ENCODE measurements around the gene EVC2. TPM values are rescaled to one million over a fixed set of nuclear protein-coding genes. Genes with fewer than 3 reads are reported as not detected.
"Not testable (repeated sequence)": the region's sequence is repeated elsewhere in the genome, so short reads cannot be mapped to it uniquely, and the experiment has no call there.

The EVC2 gene
- total RNA-seq, 1 donor from 2014 or later: 0.75 TPM

- DNase-seq (ENCODE audit: low spot score) (no peak), ATAC-seq (no peak)
These were observed 75.8 kb downstream of the EVC2 start for GRCh38 chr4:5632571-5632970.

GRCh38 chr4:5632066-5632440 is 76.3 kb downstream of the EVC2 start:
- DNase-seq (ENCODE audit: low spot score) (no peak), ATAC-seq (no peak)

GRCh38 chr4:5631352-5632065 is 76.8 kb downstream of the EVC2 start:
- ATAC-seq: no peak
- no peak for DNase-seq (ENCODE audit: low spot score)

GRCh38 chr4:5630762-5631161 is 77.6 kb downstream of the EVC2 start:
- DNase-seq (ENCODE audit: low spot score) (no peak), ATAC-seq (no peak)

- no peak for DNase-seq (ENCODE audit: low spot score)
- ATAC-seq: no peak
These were observed 78.8 kb downstream of the EVC2 start for GRCh38 chr4:5629542-5629941.

GRCh38 chr4:5626913-5627312 is 81.4 kb downstream of the EVC2 start:
- no peak for DNase-seq (ENCODE audit: low spot score)
- no peak for ATAC-seq

- ATAC-seq (no peak), DNase-seq (ENCODE audit: low spot score) (no peak)
These were observed 85.8 kb downstream of the EVC2 start for GRCh38 chr4:5622596-5622995.

- ATAC-seq: no peak
These were observed 88.3 kb downstream of the EVC2 start for GRCh38 chr4:5619913-5620625.

GRCh38 chr4:5618051-5618960 is 90.1 kb downstream of the EVC2 start:
- DNase-seq (ENCODE audit: low spot score): no peak
- no peak for ATAC-seq

More at GRCh38 chr4:5619913-5620625, 88.3 kb downstream of the EVC2 start:
- DNase-seq (ENCODE audit: low spot score): no peak

- ATAC-seq (no peak), DNase-seq (ENCODE audit: low spot score) (no peak)
These were observed 91.9 kb downstream of the EVC2 start for GRCh38 chr4:5616331-5616950.

- ATAC-seq (no peak), DNase-seq (ENCODE audit: low spot score) (no peak)
These were observed 92.8 kb downstream of the EVC2 start for GRCh38 chr4:5615496-5616075.

- DNase-seq (ENCODE audit: low spot score): no peak
- no peak for ATAC-seq
These were observed 96.6 kb downstream of the EVC2 start for GRCh38 chr4:5611750-5612149.

GRCh38 chr4:5609306-5610007 is 98.9 kb downstream of the EVC2 start:
- ATAC-seq (no peak), DNase-seq (ENCODE audit: low spot score) (no peak)

GRCh38 chr4:5593828-5594227 is 114.5 kb downstream of the EVC2 start:
- ATAC-seq; DNase-seq (ENCODE audit: low spot score): not testable (repeated sequence)

GRCh38 chr4:5592272-5592671 is 116.1 kb downstream of the EVC2 start:
- no peak for DNase-seq (ENCODE audit: low spot score)

GRCh38 chr4:5589495-5589894 is 118.9 kb downstream of the EVC2 start:
- no peak for ATAC-seq
- no peak for DNase-seq (ENCODE audit: low spot score)

More at GRCh38 chr4:5592272-5592671, 116.1 kb downstream of the EVC2 start:
- no peak for ATAC-seq

- no peak for DNase-seq (ENCODE audit: low spot score)
- ATAC-seq: no peak
These were observed 120.3 kb downstream of the EVC2 start for GRCh38 chr4:5588046-5588445.

GRCh38 chr4:5575941-5576340 is 132.4 kb downstream of the EVC2 start:
- ATAC-seq (no peak), DNase-seq (ENCODE audit: low spot score) (no peak)

GRCh38 chr4:5574386-5574785 is 134.0 kb downstream of the EVC2 start:
- ATAC-seq (no peak), DNase-seq (ENCODE audit: low spot score) (no peak)

GRCh38 chr4:5573965-5574364 is 134.4 kb downstream of the EVC2 start:
- DNase-seq (ENCODE audit: low spot score): no peak
- ATAC-seq: no peak

Measured in left lobe of liver (tissue), 2 donors.